Activated CD4-positive, alpha-beta memory T cell treated with anti-CD3 and anti-CD28 coated beads, Interleukin-2, amount 10 ng/mL, durations not matched to agents 7 days and 5 days (primary cell): ENCODE results near the gene IDH3A. TPM values are rescaled to one million over a fixed set of nuclear protein-coding genes. Genes with fewer than 3 reads are reported as not detected.

Experiments used
- CTCF ChIA-PET: fragments of 350-600 bp; sonication (Branson Sonifier 250); formaldehyde crosslinking; loops from one replicate; lab custom pipeline; 2021; ENCODE audit warnings: antibody characterized with exemption, inconsistent platforms; lab: Charles Lee
- POLR2A ChIA-PET: fragments of 350-600 bp; sonication (Branson Sonifier 250); formaldehyde crosslinking; loops from one replicate; lab custom pipeline; 2021; ENCODE audit warnings: antibody characterized with exemption; lab: Charles Lee
- DNase-seq: peaks from one replicate; pipeline ENCODE4 v3.0.0-alpha.2; 2020
- H3K27ac Mint-ChIP-seq: one replicate; pipeline ENCODE4 v1.8.0; 2021; ENCODE audit warnings: mild to moderate bottlenecking, mixed read lengths
- H3K27me3 Mint-ChIP-seq: one replicate; pipeline ENCODE4 v1.8.0; 2021; ENCODE audit warnings: mixed read lengths
- H3K36me3 Mint-ChIP-seq: one replicate; pipeline ENCODE4 v1.8.0; 2021; ENCODE audit warnings: low read depth, mixed read lengths
- H3K4me1 Mint-ChIP-seq: one replicate; pipeline ENCODE4 v1.8.0; 2021; ENCODE audit warnings: mixed read lengths
- H3K4me3 Mint-ChIP-seq: one replicate; pipeline ENCODE4 v1.8.0; 2021; ENCODE audit warnings: mild to moderate bottlenecking, mixed read lengths
- H3K9me3 Mint-ChIP-seq: one replicate; pipeline ENCODE4 v1.8.0; 2021; ENCODE audit warnings: mixed read lengths
- total RNA-seq, 2 experiments: library from RNA; stranded (reverse); gene quantifications; one replicate each; pipeline ENCODE4 v1.2.3, GENCODE V29; 2021

IDH3A gene
- total RNA-seq, 2 experiments from 2014 or later = 73.5 to 85.0 TPM

GRCh38 chr15:78220713-78221112 is 71.6 kb downstream of the IDH3A start:
- POLR2A ChIA-PET = no interaction called here

More at GRCh38 chr15:78220713-78221112, 71.6 kb downstream of the IDH3A start:
- Mint-ChIP-seq H3K4me1 (peaks cover 23% of the 10 kb centered on the region), H3K27me3 (peaks cover 5% of the 10 kb centered on the region), H3K27ac (no peak overlapping the region), H3K4me3 (no peak overlapping the region), H3K36me3 (no peaks in the 10 kb centered on the region), H3K9me3 (no peaks in the 10 kb centered on the region)
- CTCF ChIA-PET = no interaction called here
- DNase-seq = no peak

Other genes with a start within 250 kb of the IDH3A start
- gene TBC1D2B, start 71.7 kb upstream of the IDH3A start, total RNA-seq = 100 to 1,000 TPM in 1 of 2 experiments, 10 to 100 TPM in 1; 97.1 to 101 TPM
- gene SH2D7, start 56.8 kb upstream of the IDH3A start, total RNA-seq = not detected
- 1 to 10 TPM in 1 of 2 experiments, under 1 TPM in 1; 0.91 to 1.1 TPM for gene CIB2, start 17.9 kb upstream of the IDH3A start, total RNA-seq
- gene ACSBG1, start 85.2 kb downstream of the IDH3A start, total RNA-seq = not detected
- gene DNAJA4, start 115.2 kb downstream of the IDH3A start, total RNA-seq = 10 to 100 TPM; 27.7 to 30.9 TPM
- gene SKIC8, start 150.2 kb downstream of the IDH3A start, total RNA-seq = 10 to 100 TPM; 35.4 to 35.7 TPM
- not detected for gene CRABP1, start 191.0 kb downstream of the IDH3A start, total RNA-seq